Endothelial cell of umbilical vein (primary cell): ENCODE measurements around the gene FNBP1L. TPM values are rescaled to one million over a fixed set of nuclear protein-coding genes. Genes with fewer than 3 reads are reported as not detected.

Source experiments
- BruUV-seq: library from RNA; stranded (reverse); fragments of 400-500 nt; replicated peaks from 2 replicates; lab custom pipeline; 2021; lab: Mats Ljungman, UMichigan
- CTCF ChIA-PET: fragments of 300-600, 350-600 bp; sonication (Branson Sonifier 250); formaldehyde crosslinking; loops from one replicate; lab custom pipeline; 2021; ENCODE audit warnings: antibody characterized with exemption, inconsistent platforms; lab: Charles Lee
- POLR2A ChIA-PET: fragments of 300-600, 350-600 bp; sonication (Branson Sonifier 250); formaldehyde crosslinking; loops from one replicate; lab custom pipeline; 2021; ENCODE audit warnings: antibody characterized with exemption, inconsistent platforms; lab: Charles Lee
- DNase-seq: peaks from one replicate; pipeline ENCODE4 v3.0.0-alpha.2; 2011; ENCODE audit warnings: low read depth, low spot score
- FAIRE-seq: peaks from 2 replicates; lab custom pipeline; 2011; peaks lifted over from hg19 to GRCh38; lab: Jason Lieb, UNC
- H2AFZ ChIP-seq: 2 replicates; pipeline ENCODE4 v1.6.0; 2012; ENCODE audit warnings: low read depth, low read length, control low read depth, inconsistent platforms
- H3K27ac ChIP-seq: 2 replicates; pipeline ENCODE4 v1.5.1; 2011; ENCODE audit warnings: low read depth, mild to moderate bottlenecking, control low read depth, low read length, moderate library complexity; ENCODE audit not compliant: insufficient read depth
- H3K27me3 ChIP-seq, 2 experiments: 2 replicates each; pipeline versions ENCODE4 v1.6.0 to v1.6.1; 2011; ENCODE audit warnings: low read length in 2 of 2, mixed read lengths in 1 of 2; ENCODE audit not compliant: control insufficient read depth in 2 of 2, insufficient read depth in 2 of 2
- H3K36me3 ChIP-seq, 2 experiments: 2 replicates in 1 of 2; 3 replicates in 1 of 2; pipeline ENCODE4 v1.5.1; 2011; ENCODE audit warnings: low read length in 2 of 2, mild to moderate bottlenecking in 1 of 2, moderate library complexity in 1 of 2; ENCODE audit not compliant: control insufficient read depth in 2 of 2, insufficient read depth in 2 of 2; ENCODE audit errors: extremely low read depth in 1 of 2
- H3K4me1 ChIP-seq: 3 replicates; pipeline ENCODE4 v1.5.1; 2011; ENCODE audit warnings: mild to moderate bottlenecking, low read length; ENCODE audit not compliant: control insufficient read depth, insufficient read depth; ENCODE audit errors: extremely low read depth
- H3K4me2 ChIP-seq: 2 replicates; pipeline ENCODE4 v1.6.1; 2011; ENCODE audit warnings: low read length, control low read depth, mixed read lengths; ENCODE audit not compliant: insufficient read depth
- H3K4me3 ChIP-seq, 3 experiments: fragments of 200-600 bp in 1 of 3; sonication (generic), shearing (Covaris generic) in 1 of 3; replicated peaks in 1 of 3; 2 replicates each; pipeline ENCODE4 v1.5.1; 2011 to 2016; ENCODE audit warnings: control low read depth in 3 of 3, low read length in 3 of 3, mild to moderate bottlenecking in 2 of 3, inconsistent platforms in 1 of 3, low read depth in 1 of 3, moderate library complexity in 1 of 3; ENCODE audit not compliant: insufficient read depth in 1 of 3
- H3K79me2 ChIP-seq: 2 replicates; pipeline ENCODE4 v1.6.0; 2012; ENCODE audit warnings: low read length, inconsistent platforms; ENCODE audit not compliant: control insufficient read depth, insufficient read depth
- H3K9ac ChIP-seq: replicated peaks from 2 replicates; pipeline ENCODE3; 2011; ENCODE audit warnings: low read length, control low read depth; ENCODE audit not compliant: insufficient read depth; ENCODE audit errors: extremely low read depth
- H3K9me1 ChIP-seq: replicated peaks from 3 replicates; pipeline ENCODE4 v1.6.0; 2011; ENCODE audit warnings: mild to moderate bottlenecking, low read length; ENCODE audit not compliant: control insufficient read depth, insufficient read depth; ENCODE audit errors: extremely low read depth
- H3K9me3 ChIP-seq: replicated peaks from 2 replicates; pipeline ENCODE4 v1.5.1; 2012; ENCODE audit warnings: low read length, inconsistent platforms; ENCODE audit not compliant: control insufficient read depth, insufficient read depth
- H4K20me1 ChIP-seq: replicated peaks from 2 replicates; pipeline ENCODE3; 2011; ENCODE audit warnings: mild to moderate bottlenecking, low read length; ENCODE audit not compliant: control insufficient read depth, insufficient read depth; ENCODE audit errors: extremely low read depth
- CTCF ChIP-seq, 2 donors: IDR thresholded peaks; 1 replicate in 1 of 2; 2 replicates in 1 of 2; pipeline ENCODE4 v1.5.1; 2011; ENCODE audit warnings: low read length in 2 of 2, mild to moderate bottlenecking in 2 of 2, moderate library complexity in 2 of 2, control low read depth in 1 of 2, inconsistent platforms in 1 of 2, low read depth in 1 of 2; ENCODE audit not compliant: insufficient read depth in 1 of 2; ENCODE audit errors: extremely low read depth in 1 of 2
- EZH2 ChIP-seq: IDR thresholded peaks from 2 replicates; pipeline ENCODE4 v1.6.1; 2012; ENCODE audit warnings: borderline replicate concordance, low read depth, mild to moderate bottlenecking, moderate library complexity, low read length, inconsistent platforms; ENCODE audit not compliant: severe bottlenecking
- FOS ChIP-seq: IDR thresholded peaks from 2 replicates; pipeline ENCODE4 v1.6.1; 2011; ENCODE audit warnings: mild to moderate bottlenecking, low read length, moderate library complexity, borderline replicate concordance; ENCODE audit not compliant: insufficient read depth
- GATA2 ChIP-seq: IDR thresholded peaks from 2 replicates; pipeline ENCODE4 v1.7.0; 2011; ENCODE audit warnings: low read depth, mild to moderate bottlenecking, moderate library complexity, mixed read lengths, low read length; ENCODE audit not compliant: insufficient read length, insufficient read depth
- JUN ChIP-seq: IDR thresholded peaks from 2 replicates; pipeline ENCODE4 v1.6.1; 2011; ENCODE audit warnings: borderline replicate concordance, low read depth; ENCODE audit not compliant: insufficient read length, insufficient read depth
- MAX ChIP-seq: IDR thresholded peaks from 2 replicates; pipeline ENCODE4 v1.6.1; 2011; ENCODE audit not compliant: insufficient read depth, insufficient read length
- MYC ChIP-seq: IDR thresholded peaks from one replicate; pipeline ENCODE4 v1.6.1; 2011; ENCODE audit warnings: mild to moderate bottlenecking, low read depth, low read length
- POLR2A ChIP-seq: IDR thresholded peaks from 2 replicates; pipeline ENCODE4 v1.6.1; 2012; ENCODE audit warnings: low read depth, mild to moderate bottlenecking, control low read depth, low read length
- POLR2AphosphoS5 ChIP-seq: IDR thresholded peaks from 2 replicates; pipeline ENCODE4 v1.6.1; 2012; ENCODE audit warnings: low read depth, mild to moderate bottlenecking, control low read depth, low read length, moderate library complexity; ENCODE audit not compliant: insufficient read depth
- dilution Hi-C: fragments of 300-500 bp; cut with MboI; formaldehyde crosslinking; loops from one replicate; pipeline ENCODE4 v1.15.0; 2019; ENCODE audit warnings: low sequenced_read_pairs; ENCODE audit not compliant: extremely low pct_ligation_motif_present
- intact Hi-C: fragments of 100-400 bp; cut with micrococcal nuclease; formaldehyde crosslinking; loops from one replicate; pipeline ENCODE4 v1.10.0; 2022
- polyA plus RNA-seq, 4 experiments: library from polyadenylated mRNA; depleted of rRNA in 3 of 4; stranded (reverse) in 3 of 4; unstranded in 1 of 4; fragments of >200 nt; gene quantifications; 2 replicates each; pipeline versions ENCODE4 v1.2.1 to v1.2.3, GENCODE V29; 2011 to 2012; ENCODE audit warnings: missing spikeins in 1 of 4
- total RNA-seq: library from RNA; stranded (reverse); gene quantifications from 2 replicates; pipeline ENCODE4 v1.2.3, GENCODE V29; 2021

The FNBP1L gene
- total and polyA plus RNA-seq, 2 donors (not counting 3 experiments of a cell fraction or from before 2014, with no cell fraction given) = 28.1 to 56.4 TPM

GRCh38 chr1:93541045-93541444, 93.1 kb downstream of the FNBP1L start:
- no peak overlapping the region for H3K4me3 ChIP-seq
- no peaks in the 10 kb centered on the region for H3K4me1 ChIP-seq
- TF ChIP-seq CTCF (IDR thresholded peaks at IDR 0.05; ENCODE audit: extremely low read depth in 1 of 2, insufficient read depth in 1 of 2, low read depth in 1 of 2, low read length in 2 of 2) = no peak
- H3K79me2 ChIP-seq = no peaks in the 10 kb centered on the region
- H3K36me3 ChIP-seq = peaks cover 0 to under 1% of the 10 kb centered on the region in 2 experiments
- H3K9me1 ChIP-seq = no peaks in the 10 kb centered on the region
- intact Hi-C loops = no loop called here
- H4K20me1 ChIP-seq = no peaks in the 10 kb centered on the region
- no peak for DNase-seq
- no peaks in the 10 kb centered on the region for H3K9me3 ChIP-seq
- H2AFZ ChIP-seq = no peak overlapping the region
- BruUV-seq = no TSS peak
- dilution Hi-C loops = no loop called here
- no peak overlapping the region for H3K4me2 ChIP-seq
- ChIA-PET CTCF (interaction anchor here (4.0 kb wide), 1 partner anchor 11 kb away, joined by 10 read pairs; no protein-coding TSS in a partner anchor), POLR2A (no interaction called here)
- no peaks in the 10 kb centered on the region for H3K27me3 ChIP-seq
- no peak for FAIRE-seq
- no peak overlapping the region for H3K9ac ChIP-seq
- H3K27ac ChIP-seq = no peak overlapping the region

GRCh38 chr1:93542398-93542797, 94.5 kb downstream of the FNBP1L start:
- FAIRE-seq (no peak), DNase-seq (no peak)
- no peak overlapping the region for H2AFZ ChIP-seq
- H3K36me3 ChIP-seq = peaks cover 0 to 6% of the 10 kb centered on the region in 2 experiments
- CTCF ChIA-PET = interaction anchor here (1.3 to 4.0 kb wide), 3 partner anchors 8 to 237 kb away, joined by 3 to 10 read pairs (median 4); no protein-coding TSS in a partner anchor
- H3K4me1 ChIP-seq = no peaks in the 10 kb centered on the region
- no peak overlapping the region for H3K27ac ChIP-seq
- no peaks in the 10 kb centered on the region for H4K20me1 ChIP-seq
- no peak overlapping the region for H3K9ac ChIP-seq
- no peak overlapping the region for H3K4me3 ChIP-seq
- BruUV-seq = no TSS peak
- H3K27me3 ChIP-seq = no peaks in the 10 kb centered on the region
- no peak overlapping the region for H3K4me2 ChIP-seq
- intact Hi-C loops (no loop called here), dilution Hi-C loops (no loop called here)
- no peaks in the 10 kb centered on the region for H3K9me3 ChIP-seq
- POLR2A ChIA-PET = interaction anchor here (0.7 kb wide), 1 partner anchor 11 kb away, joined by 8 read pairs; no protein-coding TSS in a partner anchor
- no peaks in the 10 kb centered on the region for H3K79me2 ChIP-seq
- H3K9me1 ChIP-seq = no peaks in the 10 kb centered on the region
- no peak for TF ChIP-seq POLR2AphosphoS5
- no peak for TF ChIP-seq MYC
- TF ChIP-seq POLR2A = no peak
- TF ChIP-seq CTCF (IDR thresholded peaks at IDR 0.05; ENCODE audit: extremely low read depth in 1 of 2, insufficient read depth in 1 of 2, low read depth in 1 of 2, low read length in 2 of 2) = no peak
- TF ChIP-seq JUN = no peak
- no peak for TF ChIP-seq FOS
- TF ChIP-seq GATA2 = no peak
- no peak for TF ChIP-seq EZH2
- no peak for TF ChIP-seq MAX
